Measurements from ENCODE around the gene MTF2.

MTF2 gene

GRCh38 chr1:93186667-93187066, 107.6 kb downstream of the MTF2 start:
- DNase-seq (ENCODE audit: low read depth in 2 of 2) = no peak
